DND-41 (cell line): Measurements from ENCODE around the gene LGR6.

Source experiments
- ATAC-seq: fragments of 200-7000 bp; cut with Tn5 transposase; 3 replicates; pipeline ENCODE4 v1.9.1; 2021; ENCODE audit warnings: low read depth; ENCODE audit not compliant: insufficient read depth
- DNase-seq: peaks from one replicate; pipeline ENCODE4 v3.0.0-alpha.2; 2020
- H2AFZ ChIP-seq: 2 replicates; pipeline ENCODE4 v1.6.0; 2012; ENCODE audit warnings: low read depth, low read length
- H3K27ac ChIP-seq: 2 replicates; pipeline ENCODE4 v1.5.1; 2012; ENCODE audit warnings: low read length, inconsistent platforms
- H3K27me3 ChIP-seq: fragments of 200-600 bp; sonication (generic); 2 replicates; pipeline ENCODE4 v1.6.0; 2012; ENCODE audit warnings: low read length, mild to moderate bottlenecking, inconsistent platforms; ENCODE audit not compliant: insufficient read depth, poor library complexity
- H3K36me3 ChIP-seq: 2 replicates; pipeline ENCODE4 v1.5.1; 2012; ENCODE audit warnings: low read length, inconsistent platforms; ENCODE audit not compliant: insufficient read depth
- H3K4me1 ChIP-seq: 2 replicates; pipeline ENCODE4 v1.5.1; 2012; ENCODE audit warnings: mild to moderate bottlenecking, low read length; ENCODE audit not compliant: insufficient read depth
- H3K4me2 ChIP-seq: 2 replicates; pipeline ENCODE4 v1.6.0; 2012; ENCODE audit warnings: mild to moderate bottlenecking, moderate library complexity, low read length, inconsistent platforms; ENCODE audit not compliant: insufficient read depth
- H3K4me3 ChIP-seq, 2 experiments: fragments of 200-600 bp in 1 of 2; shearing (Covaris generic) in 1 of 2; 2 replicates each; pipeline ENCODE4 v1.5.1; 2012 to 2016; ENCODE audit warnings: inconsistent platforms in 2 of 2, low read length in 2 of 2, mild to moderate bottlenecking in 2 of 2, low read depth in 1 of 2, moderate library complexity in 1 of 2
- H3K79me2 ChIP-seq: 2 replicates; pipeline ENCODE4 v1.6.0; 2012; ENCODE audit warnings: low read length, inconsistent platforms; ENCODE audit not compliant: insufficient read depth
- H3K9ac ChIP-seq: 2 replicates; pipeline ENCODE4 v1.6.0; 2012; ENCODE audit warnings: low read depth, mild to moderate bottlenecking, inconsistent platforms, low read length, moderate library complexity
- H3K9me3 ChIP-seq: 2 replicates; pipeline ENCODE4 v1.5.1; 2012; ENCODE audit warnings: low read length, moderate library complexity, mild to moderate bottlenecking, inconsistent platforms; ENCODE audit not compliant: insufficient read depth, severe bottlenecking
- H4K20me1 ChIP-seq: 2 replicates; pipeline ENCODE4 v1.6.0; 2012; ENCODE audit warnings: low read length; ENCODE audit not compliant: insufficient read depth
- CTCF ChIP-seq: IDR thresholded peaks from 2 replicates; pipeline ENCODE4 v1.5.1; 2012; ENCODE audit warnings: borderline replicate concordance, low read length, moderate library complexity, mild to moderate bottlenecking; ENCODE audit not compliant: poor library complexity, severe bottlenecking; ENCODE audit errors: extremely low read depth
- EZH2 ChIP-seq: IDR thresholded peaks from 3 replicates; pipeline ENCODE4 v1.6.1; 2012; ENCODE audit warnings: borderline replicate concordance, low read depth, mild to moderate bottlenecking, moderate library complexity, low read length, inconsistent platforms; ENCODE audit not compliant: severe bottlenecking

The LGR6 gene

GRCh38 chr1:202167708-202168415, 25.7 kb upstream of the LGR6 start:
- H2AFZ ChIP-seq: no peak overlapping the region
- H4K20me1 ChIP-seq: no peaks in the 10 kb centered on the region
- TF ChIP-seq CTCF: no peak
- TF ChIP-seq EZH2: no peak
- H3K36me3 ChIP-seq: no peaks in the 10 kb centered on the region
- no peak overlapping the region for H3K27ac ChIP-seq
- H3K4me1 ChIP-seq: peaks cover 39% of the 10 kb centered on the region
- H3K4me3 ChIP-seq: no peak overlapping the region
- H3K79me2 ChIP-seq: no peaks in the 10 kb centered on the region
- H3K4me2 ChIP-seq: no peak overlapping the region
- no peak overlapping the region for H3K9ac ChIP-seq
- DNase-seq: no peak
- no peak for ATAC-seq
- H3K27me3 ChIP-seq: no peaks in the 10 kb centered on the region
- H3K9me3 ChIP-seq: no peaks in the 10 kb centered on the region

GRCh38 chr1:202168861-202169260, 24.7 kb upstream of the LGR6 start:
- TF ChIP-seq EZH2: no peak
- ATAC-seq (no peak), DNase-seq (no peak)
- Histone ChIP-seq H3K4me2 (no peak overlapping the region), H3K9ac (no peak overlapping the region), H4K20me1 (no peaks in the 10 kb centered on the region), H3K9me3 (no peaks in the 10 kb centered on the region), H3K27me3 (no peaks in the 10 kb centered on the region), H3K36me3 (no peaks in the 10 kb centered on the region), H3K27ac (no peak overlapping the region), H2AFZ (no peak overlapping the region), H3K4me1 (peaks cover 29% of the 10 kb centered on the region), H3K4me3 (no peak overlapping the region), H3K79me2 (no peaks in the 10 kb centered on the region)

GRCh38 chr1:202170726-202171125, 22.9 kb upstream of the LGR6 start:
- ATAC-seq (no peak), DNase-seq (no peak)
- Histone ChIP-seq H3K9ac (no peak overlapping the region), H3K79me2 (no peaks in the 10 kb centered on the region), H4K20me1 (no peaks in the 10 kb centered on the region), H3K36me3 (no peaks in the 10 kb centered on the region), H3K4me3 (no peak overlapping the region), H3K4me2 (no peak overlapping the region), H3K27ac (no peak overlapping the region), H2AFZ (no peak overlapping the region), H3K9me3 (no peaks in the 10 kb centered on the region), H3K4me1 (peaks cover 11% of the 10 kb centered on the region), H3K27me3 (no peaks in the 10 kb centered on the region)
- TF ChIP-seq CTCF: peak; percentile 5
- TF ChIP-seq EZH2: no peak

- no peaks in the 10 kb centered on the region for H3K79me2 ChIP-seq
- H3K36me3 ChIP-seq: no peaks in the 10 kb centered on the region
- no peaks in the 10 kb centered on the region for H3K27me3 ChIP-seq
- no peak overlapping the region for H2AFZ ChIP-seq
- H3K9me3 ChIP-seq: no peaks in the 10 kb centered on the region
- no peak overlapping the region for H3K4me3 ChIP-seq
- no peaks in the 10 kb centered on the region for H4K20me1 ChIP-seq
- ATAC-seq (no peak), DNase-seq (no peak)
- no peak overlapping the region for H3K9ac ChIP-seq
- peaks cover 4% of the 10 kb centered on the region for H3K4me1 ChIP-seq
- TF ChIP-seq CTCF (no peak), EZH2 (no peak)
- no peak overlapping the region for H3K4me2 ChIP-seq
- H3K27ac ChIP-seq: no peak overlapping the region
These were observed 22.1 kb upstream of the LGR6 start for GRCh38 chr1:202171292-202172014.
